MM.1S (cell line): ENCODE results near the gene RSF1.

Source experiments
- CTCF ChIP-seq: fragments of 300-600 bp; sonication (generic); IDR thresholded peaks from 2 replicates; pipeline ENCODE4 v1.5.1; 2016; ENCODE audit warnings: antibody characterized with exemption, low read length, mixed read lengths
- EZH2 ChIP-seq: fragments of 300-600 bp; sonication (generic); optimal IDR thresholded peaks from 2 replicates; pipeline ENCODE3; 2017; ENCODE audit warnings: low read depth, mild to moderate bottlenecking, antibody characterized with exemption, low read length, mixed read lengths
- EZH2phosphoT487 ChIP-seq: fragments of 300-600 bp; sonication (generic); IDR thresholded peaks from 2 replicates; pipeline ENCODE4 v1.6.1; 2018; ENCODE audit warnings: antibody characterized with exemption, low read length

DNA sequence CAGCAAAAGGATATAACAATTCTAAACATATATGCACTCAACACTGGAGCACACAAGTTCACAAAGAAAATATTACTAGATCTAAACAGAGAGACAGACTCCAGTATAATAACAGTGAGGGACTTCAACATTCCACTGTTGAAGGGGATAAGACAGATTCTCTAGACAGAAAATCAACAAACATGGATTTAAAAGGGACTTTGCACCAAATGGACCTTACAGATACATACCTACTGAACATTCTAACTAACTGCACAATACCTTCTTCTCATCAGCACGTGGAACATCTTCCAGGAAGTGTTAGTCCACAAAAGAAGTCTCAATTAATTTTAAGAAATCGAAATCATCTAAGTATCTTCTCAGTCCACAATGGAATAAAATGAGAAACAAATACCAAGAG is 26.6 kb downstream of the RSF1 start:
- TF ChIP-seq CTCF (no peak), EZH2 (no peak), EZH2phosphoT487 (no peak)
